GM12892 (cell line): ENCODE measurements around the gene PHTF1.

Experiments
- DNase-seq: peaks from one replicate; pipeline ENCODE4 v3.0.0; 2011; ENCODE audit not compliant: insufficient read length
- FAIRE-seq: peaks from 2 replicates; lab custom pipeline; 2011; peaks lifted over from hg19 to GRCh38; lab: Jason Lieb, UNC
- POLR2A ChIP-seq: IDR thresholded peaks from 2 replicates; pipeline ENCODE4 v1.6.1; 2011; ENCODE audit warnings: low read depth, low read length, control low read depth
- POLR2AphosphoS5 ChIP-seq: IDR thresholded peaks from 2 replicates; pipeline ENCODE4 v1.6.1; 2011; ENCODE audit warnings: low read depth, low read length, control low read depth
- TAF1 ChIP-seq: IDR thresholded peaks from 2 replicates; pipeline ENCODE4 v1.6.1; 2011; ENCODE audit warnings: low read depth, mild to moderate bottlenecking, control low read depth, low read length, borderline replicate concordance

PHTF1 gene

DNA sequence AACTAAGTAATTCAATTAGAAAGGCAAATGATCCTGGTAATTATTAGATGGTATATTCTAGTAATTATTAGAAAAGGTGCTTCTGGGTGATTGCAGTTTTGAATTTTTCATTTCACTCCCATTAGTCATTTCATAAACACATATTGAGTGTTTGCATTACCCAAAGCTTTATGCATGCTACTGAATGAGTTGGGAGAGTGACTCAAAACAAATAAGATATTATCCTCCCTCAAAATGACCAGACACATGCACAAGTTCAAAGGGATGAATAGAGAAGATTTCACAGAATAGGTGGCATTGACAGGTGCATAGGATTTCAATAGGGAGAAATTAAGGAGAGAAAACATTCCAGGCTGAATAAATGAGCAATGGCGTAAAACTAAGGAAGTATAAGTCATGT, 84.7 kb downstream of the PHTF1 start:
- TF ChIP-seq TAF1, result no peak
- TF ChIP-seq POLR2A, result no peak
- no peak for TF ChIP-seq POLR2AphosphoS5
- no peak for DNase-seq
- no peak for FAIRE-seq

DNA sequence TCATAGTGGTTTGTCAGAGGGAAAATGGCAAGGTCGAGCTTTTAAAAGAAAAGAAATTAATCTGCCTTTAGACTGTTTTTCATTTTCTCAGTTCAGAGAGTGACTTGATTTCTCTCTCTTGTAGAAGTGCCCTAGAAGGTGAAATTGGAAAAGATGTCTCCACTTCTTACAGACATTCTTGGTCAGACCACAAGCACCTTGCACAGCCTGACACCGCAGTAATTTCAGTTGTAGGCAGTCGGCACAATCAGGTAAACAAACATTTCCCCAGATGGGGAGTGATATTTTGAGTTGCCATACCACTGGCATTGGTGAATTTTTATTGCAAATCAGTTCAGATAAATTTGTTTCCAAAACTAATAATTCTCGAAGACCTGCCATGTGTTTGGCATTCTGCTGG, 86.8 kb downstream of the PHTF1 start:
- no peak for TF ChIP-seq TAF1
- TF ChIP-seq POLR2AphosphoS5, result no peak
- TF ChIP-seq POLR2A, result no peak
- DNase-seq (no peak), FAIRE-seq (no peak)

DNA sequence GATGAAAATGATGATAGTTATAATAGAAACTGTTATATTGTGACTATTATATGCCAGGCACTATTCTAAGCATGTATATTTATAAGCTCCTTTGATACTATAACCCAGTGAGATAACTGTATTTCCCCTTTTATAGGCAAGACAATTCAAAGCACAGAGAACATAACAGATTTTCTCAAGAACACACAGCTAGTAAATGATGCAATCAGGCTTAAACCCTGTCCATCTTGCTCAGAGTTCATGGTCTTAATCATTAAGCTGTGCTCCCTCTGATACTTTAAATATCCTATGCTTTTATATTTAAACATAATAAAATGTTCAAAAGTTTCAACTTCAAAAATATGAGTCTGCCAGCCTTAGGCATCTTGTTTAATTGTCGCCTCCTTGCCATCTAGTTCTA, 88.6 kb downstream of the PHTF1 start:
- TF ChIP-seq TAF1, result no peak
- no peak for TF ChIP-seq POLR2A
- no peak for TF ChIP-seq POLR2AphosphoS5
- FAIRE-seq, result no peak

DNA sequence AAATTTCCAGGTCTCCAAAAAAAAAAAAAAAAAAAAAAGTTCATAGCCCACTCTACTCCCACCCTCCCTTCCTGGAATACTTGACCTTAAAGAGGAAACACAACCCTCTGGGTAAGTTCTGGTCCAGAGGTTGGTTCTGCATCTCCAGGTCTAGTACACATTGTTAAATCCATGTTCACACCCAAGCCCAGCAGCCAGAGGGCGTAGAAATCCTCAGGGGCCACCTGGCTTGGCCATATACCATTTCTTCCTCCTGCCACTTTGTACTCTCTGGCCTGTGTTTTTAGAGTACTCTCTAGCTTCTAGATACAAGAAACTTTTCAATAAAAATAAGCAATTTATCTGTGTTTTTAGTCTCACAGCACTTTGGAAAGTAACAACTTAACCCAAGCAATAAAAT, 89.3 kb downstream of the PHTF1 start:
- FAIRE-seq (no peak), DNase-seq (no peak)
- TF ChIP-seq POLR2A, result no peak
- no peak for TF ChIP-seq TAF1

More for the DNA sequence above, 88.6 kb downstream of the PHTF1 start:
- no peak for DNase-seq

DNA sequence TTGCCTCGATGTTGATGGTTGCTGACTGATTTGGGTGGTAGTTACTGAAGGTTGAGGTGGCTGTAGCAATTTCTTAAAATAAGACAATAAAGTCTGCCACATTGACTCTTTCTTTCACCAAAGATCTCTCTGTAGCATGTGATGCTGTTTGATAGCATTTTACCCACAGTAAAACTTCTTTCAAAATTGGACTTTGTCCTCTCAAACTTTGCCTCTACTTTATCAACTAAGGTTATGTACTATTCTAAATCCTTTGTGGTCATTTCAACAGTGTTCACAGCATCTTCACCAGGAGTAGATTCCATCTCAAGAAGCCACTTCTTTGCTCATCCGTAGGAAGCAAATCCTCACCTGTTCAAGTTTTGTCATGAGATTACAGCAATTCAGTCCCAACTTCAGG, 93.2 kb downstream of the PHTF1 start:
- DNase-seq (no peak), FAIRE-seq (no peak)
- TF ChIP-seq TAF1, result no peak

DNA sequence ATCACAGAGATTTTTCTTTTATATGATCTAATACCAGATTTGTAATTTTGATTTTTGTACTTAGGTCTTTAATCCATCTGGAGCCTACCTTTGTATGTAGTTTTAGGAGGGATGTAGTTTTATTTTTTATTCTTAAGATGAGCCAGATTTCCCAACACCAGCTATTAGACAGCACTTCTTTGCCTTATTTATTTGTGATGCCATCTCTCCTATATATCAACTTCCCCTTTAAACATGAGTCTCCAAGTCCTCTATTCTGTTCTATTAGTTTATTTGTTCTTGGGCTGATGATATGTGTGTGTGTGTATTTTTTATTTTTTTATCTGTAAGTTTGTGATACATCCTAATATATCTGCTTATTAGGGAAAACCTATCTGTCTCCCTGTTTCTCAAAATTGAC, 94.2 kb downstream of the PHTF1 start:
- FAIRE-seq (no peak), DNase-seq (no peak)
- TF ChIP-seq POLR2A, result no peak

DNA sequence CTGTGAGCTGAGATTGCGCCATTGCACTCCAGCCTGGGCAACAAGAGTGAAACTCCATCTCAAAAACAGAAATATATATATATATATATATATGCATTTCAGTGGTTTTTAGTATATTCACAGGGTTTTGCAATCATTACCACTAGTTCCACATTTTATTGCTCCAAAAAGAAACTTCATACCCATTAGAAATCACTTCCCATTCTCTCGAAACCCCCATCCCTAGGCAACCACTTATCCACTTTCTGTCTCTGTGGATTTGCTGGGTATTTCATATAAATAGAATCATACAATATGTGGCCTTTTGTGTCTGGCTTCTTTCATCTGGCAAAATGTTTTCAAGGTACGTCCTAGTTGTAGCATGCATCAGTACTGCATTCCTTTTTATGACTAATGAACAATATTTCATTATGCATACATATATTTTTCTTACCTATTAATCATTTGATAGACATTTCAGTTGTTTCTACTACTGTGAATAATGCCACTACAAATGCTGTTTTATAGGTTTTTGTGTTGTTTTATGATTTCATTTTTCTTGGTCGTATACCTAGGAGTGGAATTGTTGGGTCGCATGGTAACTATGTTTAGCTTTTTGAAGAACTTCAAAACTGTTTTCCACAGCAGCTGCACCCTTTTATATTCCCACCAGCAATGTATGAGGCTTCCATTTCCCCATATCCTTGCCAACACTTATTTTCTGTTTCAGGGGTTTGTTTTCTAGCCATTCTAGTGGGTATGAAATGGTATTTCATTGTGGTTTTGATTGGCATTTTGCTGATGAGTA, 95.9 kb downstream of the PHTF1 start:
- FAIRE-seq, result no peak
- DNase-seq, result no peak
- TF ChIP-seq TAF1 (no peak), POLR2AphosphoS5 (no peak), POLR2A (no peak)

DNA sequence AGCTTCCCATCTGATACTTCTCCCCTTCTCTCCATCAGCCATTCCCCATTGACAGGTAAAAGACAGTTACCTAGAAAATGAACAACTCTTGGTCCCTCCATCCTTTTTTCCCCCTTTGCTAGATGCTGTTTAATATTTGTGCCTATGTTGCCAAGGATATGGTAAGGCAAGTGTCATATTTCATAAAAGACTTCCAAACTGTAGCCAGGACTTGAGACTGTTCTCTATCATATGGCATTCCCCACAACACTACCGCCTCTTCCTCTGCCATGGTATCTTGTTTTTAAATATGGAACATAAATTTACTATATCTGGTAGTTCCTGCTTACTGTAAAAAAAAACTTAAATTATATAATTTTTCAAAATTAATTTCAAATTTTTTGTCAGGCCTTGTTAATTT, 97.2 kb downstream of the PHTF1 start:
- FAIRE-seq, result no peak
- no peak for DNase-seq

DNA sequence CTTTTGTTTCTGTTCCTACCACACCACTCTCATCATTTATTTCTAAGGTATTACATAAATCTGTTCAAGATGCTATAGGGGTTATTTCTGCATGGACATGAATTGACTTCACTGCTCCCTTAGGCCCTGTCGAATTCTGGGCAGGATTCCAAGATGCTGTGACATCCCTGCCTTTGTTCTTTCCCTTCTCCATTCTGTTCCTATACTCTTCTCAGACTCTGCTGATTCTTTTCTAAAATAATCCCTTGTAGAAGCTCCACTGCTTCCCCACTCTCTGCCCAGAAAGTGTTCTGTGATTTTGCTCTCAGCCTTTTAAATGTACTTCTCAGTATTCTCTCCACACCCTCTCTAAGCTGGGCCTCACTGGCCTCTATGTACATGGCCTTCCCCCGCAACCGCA, 99.2 kb downstream of the PHTF1 start:
- TF ChIP-seq TAF1, result no peak
- TF ChIP-seq POLR2AphosphoS5, result no peak
- TF ChIP-seq POLR2A, result no peak
- FAIRE-seq (no peak), DNase-seq (no peak)

More for the DNA sequence above, 97.2 kb downstream of the PHTF1 start:
- TF ChIP-seq POLR2A (no peak), POLR2AphosphoS5 (no peak), TAF1 (no peak)

DNA sequence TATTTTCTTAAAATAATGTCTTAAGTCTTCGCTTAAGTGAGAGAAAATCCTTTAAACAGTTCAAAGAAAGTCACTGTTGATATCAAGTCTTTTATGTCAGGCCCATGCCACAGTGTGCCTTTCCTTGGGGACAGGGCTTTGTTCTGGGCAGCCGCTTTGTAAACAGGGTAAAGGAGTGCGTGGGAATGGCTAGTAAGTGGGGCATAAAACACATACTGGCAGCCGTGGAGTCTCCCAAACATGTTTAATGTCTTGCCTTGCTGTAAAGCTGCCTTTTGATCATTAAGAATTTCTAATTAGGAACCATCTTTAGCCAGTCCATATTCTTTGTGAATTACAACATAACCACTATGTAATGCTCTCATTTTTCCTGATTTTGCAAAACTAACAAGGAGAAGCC, 99.7 kb downstream of the PHTF1 start:
- FAIRE-seq, result no peak
- DNase-seq, result no peak
- TF ChIP-seq POLR2AphosphoS5 (no peak), TAF1 (no peak), POLR2A (no peak)

DNA sequence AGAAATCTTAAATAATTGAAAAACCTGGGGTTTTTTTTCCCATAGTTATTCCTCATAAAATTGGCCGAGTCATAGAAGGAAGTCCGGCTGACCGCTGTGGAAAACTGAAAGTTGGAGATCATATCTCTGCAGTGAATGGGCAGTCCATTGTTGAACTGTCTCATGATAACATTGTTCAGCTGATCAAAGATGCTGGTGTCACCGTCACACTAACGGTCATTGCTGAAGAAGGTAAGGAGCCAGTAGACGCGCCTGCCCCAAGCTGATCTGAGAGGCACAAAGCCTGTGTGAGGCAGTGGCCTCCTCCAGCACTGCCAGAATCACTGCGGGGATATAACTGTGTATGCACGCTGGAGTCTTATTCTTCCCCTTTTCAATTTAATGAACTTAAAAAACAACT, 100.3 kb downstream of the PHTF1 start:
- DNase-seq (no peak), FAIRE-seq (no peak)
- TF ChIP-seq TAF1 (no peak), POLR2A (no peak)

DNA sequence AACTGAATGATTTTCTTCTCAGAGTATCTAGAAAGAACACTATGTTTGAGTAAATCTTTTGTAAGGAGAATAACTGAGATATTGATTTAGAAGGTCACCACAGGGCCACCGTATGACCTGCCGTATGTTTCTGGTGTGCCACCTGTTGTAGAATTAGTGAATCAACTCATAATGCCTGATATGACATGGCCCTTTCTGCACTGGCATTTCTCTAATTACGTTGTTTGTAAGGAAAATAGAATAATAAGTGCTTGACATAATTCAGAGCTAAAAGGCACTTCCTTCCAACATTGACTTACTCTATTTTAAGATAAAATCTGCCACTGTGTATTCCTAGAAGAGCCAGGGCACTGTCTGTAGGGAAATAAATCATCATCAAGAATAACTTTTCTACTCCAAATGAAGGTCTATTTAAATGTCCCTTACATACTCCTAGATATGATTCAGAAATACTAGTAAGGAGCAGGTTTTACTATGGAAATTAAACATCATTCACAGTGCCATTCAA, 101.7 kb downstream of the PHTF1 start:
- DNase-seq (no peak), FAIRE-seq (no peak)
- TF ChIP-seq POLR2AphosphoS5 (no peak), TAF1 (no peak), POLR2A (no peak)

DNA sequence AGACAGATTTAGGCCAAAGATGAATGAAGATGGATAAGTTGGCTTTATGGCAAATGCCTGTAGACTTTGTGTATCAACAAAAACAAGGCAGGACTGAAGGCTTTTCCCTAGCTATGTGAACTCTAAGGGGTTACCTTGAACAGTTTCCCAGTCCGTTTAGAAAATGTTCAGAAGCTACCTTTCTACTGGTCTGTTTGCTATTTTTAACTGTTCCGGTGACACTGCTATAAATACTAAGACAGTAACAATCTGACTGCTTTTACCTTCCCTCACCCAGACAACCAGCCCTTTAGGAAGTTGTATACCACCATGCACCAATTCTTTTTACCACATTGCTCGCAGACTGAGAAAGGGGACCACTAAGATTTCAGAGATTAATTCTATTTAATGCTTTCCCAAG, 102.2 kb downstream of the PHTF1 start:
- TF ChIP-seq POLR2AphosphoS5, result no peak
- TF ChIP-seq TAF1, result no peak
- no peak for TF ChIP-seq POLR2A
- DNase-seq (no peak), FAIRE-seq (no peak)
